Activated gamma-delta T cell treated with anti-CD3 and anti-CD28 coated beads, Interleukin-2, amount 50 U/mL, for 16 hours (primary cell): ENCODE measurements around the gene CHAC1.
"Not testable (repeated sequence)": the region's sequence is repeated elsewhere in the genome, so short reads cannot be mapped to it uniquely, and the experiment has no call there.

Experiments
- DNase-seq: peaks from one replicate; pipeline ENCODE4 v3.0.0-alpha.2; 2020; ENCODE audit warnings: low read depth

CHAC1 gene

DNA sequence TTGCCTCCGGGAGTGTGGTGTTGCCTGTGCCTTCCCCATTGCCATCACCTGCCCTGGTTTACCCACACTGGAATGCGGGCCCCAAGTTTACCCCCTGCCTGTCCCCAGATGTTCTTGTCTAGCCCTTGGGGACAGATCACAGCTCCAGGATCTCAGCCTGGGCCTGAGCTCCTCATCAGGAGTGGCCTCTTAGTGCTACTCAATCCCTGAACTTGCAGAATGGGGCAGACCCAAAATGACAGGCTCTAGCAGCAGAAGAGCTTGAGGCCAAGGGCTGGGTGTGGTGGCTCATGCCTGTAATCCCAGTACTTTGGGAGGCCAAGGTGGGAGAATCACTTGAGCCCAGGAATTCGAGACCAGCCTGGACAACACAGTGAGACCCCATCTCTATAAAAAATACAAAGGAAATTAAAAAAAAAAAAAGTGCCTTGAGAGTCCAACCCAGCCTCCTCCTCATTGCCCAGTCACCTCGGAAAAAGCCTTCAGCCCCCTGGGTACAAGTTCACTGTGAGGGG lies 3.8 kb downstream of the CHAC1 start:
- DNase-seq = no peak

- no peak for DNase-seq
Observed at GRCh38 chr15:40957581-40958051, 4.3 kb downstream of the CHAC1 start.

- no peak for DNase-seq
Observed at GRCh38 chr15:40958146-40958545, 4.9 kb downstream of the CHAC1 start.

GRCh38 chr15:40958723-40959122 lies 5.5 kb downstream of the CHAC1 start:
- DNase-seq = no peak

DNA sequence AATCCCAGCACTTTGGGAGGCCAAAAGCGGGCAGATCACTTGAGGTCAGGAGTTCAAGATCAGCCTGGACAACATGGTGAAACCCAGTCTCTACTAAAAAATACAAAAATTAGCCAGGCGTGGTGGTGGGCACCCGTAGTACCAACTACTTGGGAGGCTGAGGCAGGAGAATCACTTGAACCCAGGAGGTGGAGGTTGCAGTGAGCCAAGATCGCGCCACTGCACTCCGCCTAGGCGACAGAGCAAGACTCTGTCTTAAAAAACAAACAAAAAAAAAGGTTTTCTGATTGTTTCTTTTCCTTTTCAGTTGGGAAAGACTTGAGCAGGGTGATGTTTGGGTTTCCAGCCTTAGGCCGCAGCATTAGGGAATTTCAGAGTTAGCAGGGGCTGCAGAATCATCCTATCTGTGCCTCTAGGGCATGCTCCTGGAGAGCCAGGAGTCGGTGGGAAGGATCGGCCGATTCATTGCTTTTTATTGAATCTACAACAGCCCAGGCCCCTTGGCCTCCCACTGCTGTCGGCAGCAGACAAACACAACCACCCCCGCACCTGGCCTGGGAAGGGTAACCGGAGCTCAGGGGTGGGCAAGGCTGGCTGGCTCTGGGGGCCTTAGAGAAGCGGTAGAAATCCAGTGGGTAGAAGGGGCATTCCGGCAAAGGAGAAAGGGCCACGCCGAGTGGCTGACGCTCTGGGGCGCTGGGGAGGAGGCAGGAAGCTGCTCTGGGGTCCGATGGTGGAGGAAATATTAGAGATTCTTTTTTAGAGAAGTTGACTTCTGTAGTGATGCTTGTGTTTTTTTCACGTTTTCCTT lies 6.3 kb downstream of the CHAC1 start:
- DNase-seq = no peak

GRCh38 chr15:40960151-40960885 lies 7.0 kb downstream of the CHAC1 start:
- DNase-seq = no peak

- no peak for DNase-seq
Observed at GRCh38 chr15:40960925-40961324, 7.7 kb downstream of the CHAC1 start.

- not testable (repeated sequence) for DNase-seq
Observed at GRCh38 chr15:40961740-40962139, 8.5 kb downstream of the CHAC1 start.

DNA sequence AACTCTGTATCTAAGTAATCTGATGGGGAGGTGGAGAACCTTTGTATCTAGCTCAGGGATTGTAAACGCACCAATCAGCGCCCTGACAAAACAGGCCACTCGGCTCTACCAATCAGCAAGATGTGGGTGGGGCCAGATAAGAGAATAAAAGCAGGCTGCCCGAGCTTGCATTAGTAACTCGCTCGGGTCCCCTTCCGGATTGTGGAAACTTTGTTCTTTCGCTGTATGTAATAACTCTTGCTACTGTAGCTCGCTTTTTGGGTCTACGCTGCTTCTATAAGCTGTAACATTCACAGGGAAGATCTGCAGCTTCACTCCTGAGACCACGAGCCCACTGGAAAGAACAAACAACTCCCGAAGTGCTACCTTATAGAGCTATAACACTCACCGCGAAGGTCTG lies 9.0 kb downstream of the CHAC1 start:
- DNase-seq = not testable (repeated sequence)

GRCh38 chr15:40963201-40963600 lies 9.9 kb downstream of the CHAC1 start:
- DNase-seq = no peak

GRCh38 chr15:40964006-40964405 lies 10.7 kb downstream of the CHAC1 start:
- no peak for DNase-seq

DNA sequence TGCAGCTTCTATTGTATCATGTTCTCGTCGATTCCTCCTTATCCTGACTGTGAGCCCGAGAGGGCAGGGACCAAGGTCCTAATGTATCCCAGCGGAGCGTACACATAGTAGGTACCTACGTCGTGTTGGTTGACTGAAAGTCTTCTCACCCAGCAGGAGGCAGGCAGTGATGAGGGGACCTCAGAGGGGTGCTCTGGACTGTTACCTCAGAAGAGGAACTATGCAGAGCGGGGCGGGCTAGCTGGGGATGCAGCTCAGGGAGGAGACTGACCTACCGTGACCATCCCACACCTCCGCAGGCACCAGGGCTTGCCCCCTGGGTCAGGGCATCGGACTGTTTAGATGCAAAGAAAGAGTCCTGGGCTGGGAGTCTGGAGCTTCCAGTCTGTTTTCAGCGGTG lies 11.4 kb downstream of the CHAC1 start:
- DNase-seq = no peak

- DNase-seq = no peak
Observed at GRCh38 chr15:40968290-40969085, 15.2 kb downstream of the CHAC1 start.

- no peak for DNase-seq
Observed at GRCh38 chr15:40969363-40969762, 16.1 kb downstream of the CHAC1 start.

DNA sequence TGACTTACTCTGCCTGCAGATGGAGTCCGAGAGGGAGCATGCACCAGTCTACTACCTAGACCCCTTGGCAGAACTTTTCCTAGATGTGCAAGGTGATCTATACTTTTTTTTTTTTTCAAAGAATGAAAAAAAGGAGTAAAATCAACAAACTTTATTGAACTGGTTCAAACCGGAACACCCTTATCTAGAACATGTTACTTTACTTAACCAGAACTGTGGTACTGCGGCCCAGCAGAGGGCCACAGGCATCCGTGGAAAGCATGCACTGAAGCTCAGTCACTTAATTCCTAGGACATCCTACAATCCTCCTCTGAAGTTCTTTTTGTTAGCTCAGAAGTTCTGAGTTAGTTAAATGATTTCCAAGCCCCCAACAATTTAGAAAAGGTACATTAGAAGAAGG lies 21.6 kb downstream of the CHAC1 start:
- DNase-seq = no peak

GRCh38 chr15:40976819-40977218 lies 23.5 kb downstream of the CHAC1 start:
- no peak for DNase-seq

GRCh38 chr15:40978141-40978540 lies 24.9 kb downstream of the CHAC1 start:
- DNase-seq = no peak

GRCh38 chr15:40978562-40978961 lies 25.3 kb downstream of the CHAC1 start:
- no peak for DNase-seq

GRCh38 chr15:40981186-40981585 lies 27.9 kb downstream of the CHAC1 start:
- no peak for DNase-seq

- no peak for DNase-seq
Observed at GRCh38 chr15:40982855-40983254, 29.6 kb downstream of the CHAC1 start.

DNA sequence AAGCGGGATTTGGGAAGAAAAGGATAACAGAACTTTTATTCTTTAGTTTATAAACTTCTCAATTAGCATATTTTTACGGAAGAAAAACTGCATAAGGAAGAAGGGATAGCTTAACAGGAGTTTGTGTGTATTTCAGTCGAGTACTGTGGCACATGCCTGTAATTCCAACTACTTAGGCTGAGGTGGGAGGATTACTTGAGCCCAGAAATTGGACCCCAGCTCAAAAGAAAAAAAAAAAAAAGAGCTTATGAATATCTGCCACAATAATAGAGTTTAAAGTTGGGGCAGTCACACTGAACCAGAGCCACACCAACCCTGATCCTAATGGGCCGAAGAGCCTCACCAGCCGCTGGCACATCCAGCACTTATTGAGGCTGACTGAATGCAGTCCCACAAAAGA lies 31.1 kb downstream of the CHAC1 start:
- DNase-seq = no peak

- no peak for DNase-seq
Observed at GRCh38 chr15:40984964-40985363, 31.7 kb downstream of the CHAC1 start.
